Progenitor cell of endocrine pancreas (in vitro differentiated cells): Measurements from ENCODE around the gene TOM1L1. TPM values are rescaled to one million over a fixed set of nuclear protein-coding genes. Genes with fewer than 3 reads are reported as not detected.

ENCODE experiments used
- DNase-seq: peaks from one replicate; pipeline ENCODE4 v3.0.0; 2021; ENCODE audit warnings: low spot score; ENCODE audit not compliant: unreplicated experiment
- H3K27ac Mint-ChIP-seq: 2 replicates; pipeline ENCODE4 v1.8.0; 2021; ENCODE audit warnings: mild to moderate bottlenecking, moderate library complexity, mixed read lengths
- H3K27me3 Mint-ChIP-seq: 2 replicates; pipeline ENCODE4 v1.8.0; 2021; ENCODE audit warnings: mixed read lengths
- H3K36me3 Mint-ChIP-seq: 2 replicates; pipeline ENCODE4 v1.8.0; 2022; ENCODE audit warnings: mixed read lengths; ENCODE audit not compliant: insufficient read depth
- H3K4me1 Mint-ChIP-seq: 2 replicates; pipeline ENCODE4 v1.8.0; 2021; ENCODE audit warnings: low read depth, mixed read lengths
- H3K4me3 Mint-ChIP-seq: 2 replicates; pipeline ENCODE4 v1.8.0; 2021; ENCODE audit warnings: low read depth, mild to moderate bottlenecking, moderate library complexity, mixed read lengths
- H3K9me3 Mint-ChIP-seq: 2 replicates; pipeline ENCODE4 v1.8.0; 2021; ENCODE audit warnings: low read depth, mixed read lengths
- total RNA-seq: library from RNA; stranded (reverse); gene quantifications from 2 replicates; pipeline ENCODE4 v1.2.1, GENCODE V29; 2021
- TF ChIP-seq, protein P1 (sequence below): fragments of 200-600 bp; sonication (generic); IDR thresholded peaks from one replicate; pipeline ENCODE4 v1.5.0; 2021; ENCODE audit warnings: antibody characterized with exemption, mild to moderate bottlenecking; ENCODE audit not compliant: unreplicated experiment

The TOM1L1 gene
- total RNA-seq, 1 donor from 2014 or later: 83.1 TPM

DNA sequence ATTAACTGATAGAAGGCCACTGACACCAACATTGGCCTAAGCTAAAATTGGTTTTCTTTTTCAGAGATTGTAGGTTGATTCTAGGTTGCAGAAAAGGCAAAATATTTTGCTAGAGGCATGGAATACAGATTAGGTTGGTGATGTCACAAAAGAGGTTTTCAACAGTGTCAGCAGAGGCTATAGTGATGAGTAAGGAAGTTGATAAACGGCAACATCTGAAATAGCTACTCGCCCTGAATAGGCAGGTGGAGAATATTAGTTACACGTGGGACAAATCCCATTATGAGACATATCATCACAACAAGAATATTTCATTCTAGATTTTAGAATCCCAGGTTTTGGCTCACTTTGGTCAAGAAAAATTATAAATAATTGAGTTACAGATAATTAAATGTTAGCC, 1.5 kb upstream of the TOM1L1 start:
- Mint-ChIP-seq H3K27me3 (peaks cover 7% of the 10 kb centered on the region), H3K27ac (no peak overlapping the region), H3K9me3 (no peaks in the 10 kb centered on the region), H3K4me1 (peaks cover 17% of the 10 kb centered on the region), H3K36me3 (peaks cover 3% of the 10 kb centered on the region), H3K4me3 (no peak overlapping the region)
- TF ChIP-seq, protein P1, sequence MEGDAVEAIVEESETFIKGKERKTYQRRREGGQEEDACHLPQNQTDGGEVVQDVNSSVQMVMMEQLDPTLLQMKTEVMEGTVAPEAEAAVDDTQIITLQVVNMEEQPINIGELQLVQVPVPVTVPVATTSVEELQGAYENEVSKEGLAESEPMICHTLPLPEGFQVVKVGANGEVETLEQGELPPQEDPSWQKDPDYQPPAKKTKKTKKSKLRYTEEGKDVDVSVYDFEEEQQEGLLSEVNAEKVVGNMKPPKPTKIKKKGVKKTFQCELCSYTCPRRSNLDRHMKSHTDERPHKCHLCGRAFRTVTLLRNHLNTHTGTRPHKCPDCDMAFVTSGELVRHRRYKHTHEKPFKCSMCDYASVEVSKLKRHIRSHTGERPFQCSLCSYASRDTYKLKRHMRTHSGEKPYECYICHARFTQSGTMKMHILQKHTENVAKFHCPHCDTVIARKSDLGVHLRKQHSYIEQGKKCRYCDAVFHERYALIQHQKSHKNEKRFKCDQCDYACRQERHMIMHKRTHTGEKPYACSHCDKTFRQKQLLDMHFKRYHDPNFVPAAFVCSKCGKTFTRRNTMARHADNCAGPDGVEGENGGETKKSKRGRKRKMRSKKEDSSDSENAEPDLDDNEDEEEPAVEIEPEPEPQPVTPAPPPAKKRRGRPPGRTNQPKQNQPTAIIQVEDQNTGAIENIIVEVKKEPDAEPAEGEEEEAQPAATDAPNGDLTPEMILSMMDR: no peak
- no peak for DNase-seq

DNA sequence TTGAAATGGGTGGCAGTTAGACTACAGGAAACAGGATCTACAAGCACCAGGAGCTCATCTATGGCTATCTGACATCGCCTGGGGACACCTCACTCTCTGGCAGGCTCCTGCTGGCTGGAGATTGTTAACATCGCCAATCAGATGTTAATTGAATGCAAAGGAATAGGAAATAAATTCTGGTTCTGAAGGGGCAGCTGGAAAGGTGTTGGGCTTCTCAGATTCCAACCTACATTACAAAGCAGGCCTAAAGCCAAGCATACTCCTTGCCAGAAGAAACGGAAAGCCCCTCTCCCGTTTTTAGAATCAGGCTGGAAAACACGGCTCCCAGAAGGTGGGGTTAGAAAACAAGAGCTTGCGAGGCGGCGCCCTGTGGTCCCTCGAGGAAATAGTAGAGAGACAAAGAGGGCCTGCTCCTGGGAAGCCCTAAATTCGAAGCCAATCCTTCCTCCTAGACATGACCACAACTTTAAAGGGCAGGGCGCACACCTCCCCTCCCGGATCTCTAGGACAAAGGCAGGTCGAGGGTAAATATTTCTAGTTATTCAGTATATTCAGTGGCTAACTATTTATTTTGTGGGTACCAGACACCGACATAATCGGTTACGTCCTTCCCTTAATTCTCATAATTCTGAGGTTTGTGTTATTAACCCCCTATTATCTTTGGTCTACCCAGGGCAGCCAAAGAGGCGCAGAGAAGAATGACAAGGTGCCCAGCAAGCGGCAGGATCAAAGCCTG, 763 bp upstream of the TOM1L1 start:
- TF ChIP-seq, protein P1: no peak
- H3K27ac Mint-ChIP-seq: peak overlapping the region; percentile 90
- no peaks in the 10 kb centered on the region for H3K9me3 Mint-ChIP-seq
- H3K36me3 Mint-ChIP-seq: peaks cover 6% of the 10 kb centered on the region
- DNase-seq: no peak
- H3K27me3 Mint-ChIP-seq: peaks cover 7% of the 10 kb centered on the region
- H3K4me1 Mint-ChIP-seq: peaks cover 20% of the 10 kb centered on the region
- peak overlapping the region; percentile 78 for H3K4me3 Mint-ChIP-seq

DNA sequence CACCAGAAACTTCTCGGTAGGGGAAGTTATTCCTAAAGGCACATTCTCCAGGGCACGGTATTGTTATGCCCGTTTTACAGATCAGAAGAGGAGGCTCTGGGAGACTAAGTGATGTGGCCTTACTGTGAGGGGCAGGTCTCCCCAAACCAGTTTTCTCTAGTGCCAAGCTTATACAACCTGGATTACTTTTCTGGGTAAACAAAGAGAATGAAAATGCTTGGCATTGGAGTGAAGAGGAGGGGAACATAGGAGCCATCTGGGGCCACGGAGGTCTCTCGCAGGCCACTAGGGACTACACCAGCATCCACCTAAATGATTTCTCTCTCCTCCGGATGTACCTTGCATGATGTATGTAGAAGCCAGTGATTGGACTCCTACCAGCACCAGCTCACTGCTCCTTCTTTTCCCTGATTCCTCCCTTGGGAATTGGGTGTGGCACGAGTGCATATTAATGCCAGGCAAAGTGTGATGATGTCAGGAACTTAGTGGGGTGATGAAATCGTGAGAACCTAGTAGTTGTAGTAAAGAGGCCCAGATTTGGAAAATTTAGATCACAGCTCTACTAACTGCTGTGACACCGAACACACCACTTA, 674 bp downstream of the TOM1L1 start:
- H3K27ac Mint-ChIP-seq: peak overlapping the region; percentile 94
- no peaks in the 10 kb centered on the region for H3K9me3 Mint-ChIP-seq
- no peak overlapping the region for H3K4me3 Mint-ChIP-seq
- H3K4me1 Mint-ChIP-seq: peaks cover 20% of the 10 kb centered on the region
- DNase-seq: no peak
- peaks cover 7% of the 10 kb centered on the region for H3K27me3 Mint-ChIP-seq
- H3K36me3 Mint-ChIP-seq: peaks cover 12% of the 10 kb centered on the region
- TF ChIP-seq, protein P1: no peak

DNA sequence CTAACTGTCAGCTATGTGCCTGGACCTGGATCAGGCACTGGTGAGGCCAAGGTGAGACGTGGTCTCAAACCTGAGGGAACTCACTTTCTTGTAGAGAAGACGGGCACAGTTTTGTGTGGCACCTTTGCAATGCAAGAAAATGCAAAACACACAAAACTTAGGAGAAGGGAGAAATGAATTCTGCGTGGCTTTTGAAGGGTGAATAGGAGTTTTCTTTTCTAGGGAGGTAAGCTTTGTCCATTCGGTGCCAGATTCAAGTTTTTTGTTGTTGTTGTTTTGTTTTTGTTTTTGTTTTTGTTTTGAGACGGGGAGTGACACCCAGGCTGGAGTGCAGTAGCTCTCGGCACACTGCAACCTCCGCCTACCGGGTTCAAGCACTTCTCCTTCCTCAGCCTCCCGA, 1.4 kb downstream of the TOM1L1 start:
- Mint-ChIP-seq H3K4me3 (no peak overlapping the region), H3K4me1 (peaks cover 27% of the 10 kb centered on the region), H3K36me3 (peaks cover 17% of the 10 kb centered on the region), H3K27ac (no peak overlapping the region), H3K9me3 (no peaks in the 10 kb centered on the region), H3K27me3 (peaks cover 7% of the 10 kb centered on the region)
- no peak for DNase-seq
- TF ChIP-seq, protein P1: no peak

DNA sequence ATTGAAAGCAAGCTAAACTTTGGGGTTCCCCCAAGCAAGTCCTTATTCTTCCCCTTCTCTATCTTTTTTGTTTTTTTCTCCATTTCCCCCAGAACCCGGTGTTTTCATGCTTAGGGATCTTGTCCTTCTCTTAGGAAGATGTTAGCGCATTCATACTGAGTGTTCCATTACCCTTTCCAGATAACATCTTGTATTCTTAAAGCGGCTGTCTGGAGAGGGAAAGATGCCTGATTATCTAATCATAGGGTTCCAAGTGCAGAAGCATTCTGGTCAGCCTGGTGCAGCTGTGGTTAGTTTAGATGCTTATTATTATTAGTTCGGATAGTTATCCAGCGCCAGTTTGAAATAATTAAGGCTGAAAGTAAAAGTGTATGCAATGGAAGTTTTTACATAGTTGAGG, 2.0 kb downstream of the TOM1L1 start:
- H3K27me3 Mint-ChIP-seq: peaks cover 7% of the 10 kb centered on the region
- H3K4me3 Mint-ChIP-seq: no peak overlapping the region
- no peak overlapping the region for H3K27ac Mint-ChIP-seq
- DNase-seq: no peak
- H3K4me1 Mint-ChIP-seq: peaks cover 32% of the 10 kb centered on the region
- peaks cover 22% of the 10 kb centered on the region for H3K36me3 Mint-ChIP-seq
- no peaks in the 10 kb centered on the region for H3K9me3 Mint-ChIP-seq
- TF ChIP-seq, protein P1: no peak
